A549 treated with ZK216348 at 1 μM for 4 hours (cell line): ENCODE data around the gene RBMY1F. TPM values are rescaled to one million over a fixed set of nuclear protein-coding genes. Genes with fewer than 3 reads are reported as not detected.

ENCODE experiments used
- total RNA-seq: library from RNA; stranded (reverse); fragments of 200-300 nt; extraction: Qiagen RNA extraction; gene quantifications from 5 replicates; pipeline ENCODE4 v1.2.3, GENCODE V29; 2022; ENCODE audit warnings: low read depth

Gene RBMY1F
- total RNA-seq = not detected in 5 replicates

DNA sequence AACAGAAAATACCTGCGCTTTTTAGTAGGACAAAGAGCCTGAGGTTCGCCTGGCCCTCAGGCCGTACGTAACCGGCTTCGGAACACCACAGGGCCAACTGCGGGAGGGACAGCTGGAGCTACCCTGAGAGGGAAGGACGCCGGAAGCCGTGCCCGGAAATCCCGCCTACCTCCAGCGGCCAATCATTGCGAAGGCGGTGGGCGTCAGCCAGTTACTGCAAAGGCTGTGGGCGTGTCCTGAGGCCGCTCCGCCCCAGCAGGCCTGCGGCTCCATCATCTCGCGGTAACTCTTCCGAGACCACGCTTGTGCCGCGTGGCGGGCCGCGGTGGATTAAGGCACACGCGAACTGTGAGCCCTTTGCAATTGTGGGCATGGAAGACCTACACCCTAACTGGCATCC, at the start of gene RBMY1F:
RBMY1F (minus strand) TSS at position 101 of the 400 bp plus-strand sequence. CDS start 1,954 bp downstream, outside the sequence.

Other genes starting within 250 kb of the RBMY1F start
- gene RBMY1J, start 220.5 kb upstream of the RBMY1F start, total RNA-seq = not detected in 5 replicates